Neuronal stem cell (in vitro differentiated cells): Measurements from ENCODE around the gene REV3L.

Experiments
- DNase-seq: peaks from one replicate; pipeline ENCODE4 v3.0.0-alpha.2; 2013; ENCODE audit warnings: low spot score
- H2AFZ ChIP-seq: one replicate; pipeline ENCODE4 v1.6.1; 2013; ENCODE audit warnings: mild to moderate bottlenecking, low read length, inconsistent platforms
- H2AK5ac ChIP-seq: 2 replicates; pipeline ENCODE4 v1.6.1; 2013; ENCODE audit warnings: low read depth, mild to moderate bottlenecking, inconsistent platforms, low read length, moderate library complexity, mixed read lengths
- H2BK120ac ChIP-seq: 2 replicates; pipeline ENCODE4 v1.6.1; 2013; ENCODE audit warnings: low read depth, mild to moderate bottlenecking, inconsistent platforms, low read length, moderate library complexity, mixed read lengths
- H2BK12ac ChIP-seq: one replicate; pipeline ENCODE4 v1.6.1; 2013; ENCODE audit warnings: low read length, inconsistent platforms
- H2BK15ac ChIP-seq: 2 replicates; pipeline ENCODE4 v1.6.1; 2013; ENCODE audit warnings: mild to moderate bottlenecking, low read length, inconsistent platforms, mixed read lengths
- H2BK5ac ChIP-seq: one replicate; pipeline ENCODE4 v1.6.1; 2013; ENCODE audit warnings: inconsistent platforms, mild to moderate bottlenecking, low read length, moderate library complexity
- H3K14ac ChIP-seq: one replicate; pipeline ENCODE4 v1.6.1; 2013; ENCODE audit warnings: low read length, inconsistent platforms
- H3K18ac ChIP-seq: 2 replicates; pipeline ENCODE4 v1.6.1; 2013; ENCODE audit warnings: low read length, inconsistent platforms
- H3K23ac ChIP-seq: 2 replicates; pipeline ENCODE4 v1.6.1; 2013; ENCODE audit warnings: low read depth, mild to moderate bottlenecking, mixed read lengths, low read length, inconsistent platforms; ENCODE audit not compliant: poor library complexity
- H3K27ac ChIP-seq: replicated peaks from 3 replicates; pipeline ENCODE4 v1.5.1; 2013; ENCODE audit warnings: low read length, inconsistent platforms
- H3K27me3 ChIP-seq, 3 experiments: 2 replicates each; pipeline ENCODE4 v1.6.1; 2013; ENCODE audit warnings: low read length in 3 of 3, mild to moderate bottlenecking in 2 of 3, inconsistent platforms in 1 of 3, low read depth in 1 of 3, mixed read lengths in 1 of 3, moderate library complexity in 1 of 3; ENCODE audit not compliant: control insufficient read depth in 3 of 3, insufficient read depth in 3 of 3
- H3K36me3 ChIP-seq, 2 donors: replicated peaks in 1 of 2; 2 replicates each; pipeline ENCODE4 v1.6.1; 2013; ENCODE audit warnings: low read length in 2 of 2; ENCODE audit not compliant: control insufficient read depth in 2 of 2, insufficient read depth in 2 of 2
- H3K4ac ChIP-seq: 2 replicates; pipeline ENCODE4 v1.6.1; 2013; ENCODE audit warnings: inconsistent platforms, mild to moderate bottlenecking, low read length, moderate library complexity
- H3K4me1 ChIP-seq, 2 donors: 1 replicate in 1 of 2; 2 replicates in 1 of 2; pipeline ENCODE4 v1.6.1; 2013; ENCODE audit warnings: low read length in 2 of 2, low read depth in 1 of 2; ENCODE audit not compliant: control insufficient read depth in 2 of 2, insufficient read depth in 1 of 2
- H3K4me2 ChIP-seq: one replicate; pipeline ENCODE4 v1.6.1; 2013; ENCODE audit warnings: mild to moderate bottlenecking, low read length, inconsistent platforms; ENCODE audit not compliant: insufficient read depth, poor library complexity, severe bottlenecking
- H3K4me3 ChIP-seq, 2 donors: 2 replicates each; pipeline ENCODE4 v1.5.1; 2013; ENCODE audit warnings: low read length in 2 of 2, mild to moderate bottlenecking in 2 of 2, inconsistent platforms in 1 of 2, moderate library complexity in 1 of 2
- H3K79me1 ChIP-seq: one replicate; pipeline ENCODE4 v1.6.1; 2013; ENCODE audit warnings: low read depth, mild to moderate bottlenecking, inconsistent platforms, low read length, moderate library complexity
- H3K9ac ChIP-seq: one replicate; pipeline ENCODE4 v1.6.1; 2013; ENCODE audit warnings: mild to moderate bottlenecking, low read depth, low read length, inconsistent platforms; ENCODE audit not compliant: poor library complexity
- H3K9me3 ChIP-seq, 2 donors: replicated peaks in 1 of 2; 2 replicates each; pipeline versions ENCODE3 to v1.6.1; 2013; ENCODE audit warnings: low read length in 2 of 2, mild to moderate bottlenecking in 2 of 2, inconsistent platforms in 1 of 2, low read depth in 1 of 2, mixed read lengths in 1 of 2, moderate library complexity in 1 of 2; ENCODE audit not compliant: control insufficient read depth in 2 of 2, insufficient read depth in 1 of 2
- H4K8ac ChIP-seq: one replicate; pipeline ENCODE4 v1.6.1; 2013; ENCODE audit warnings: low read depth, mild to moderate bottlenecking, inconsistent platforms, low read length, moderate library complexity
- H4K91ac ChIP-seq: one replicate; pipeline ENCODE4 v1.6.1; 2013; ENCODE audit warnings: low read length, low read depth, mild to moderate bottlenecking, inconsistent platforms; ENCODE audit not compliant: poor library complexity
- WGBS, 2 donors: extraction: QIAGEN DNeasy Blood & Tissue Kit; methylation state at CpG; one replicate each; pipeline ENCODE4 v1.1.7; 2013; ENCODE audit warnings: missing lambda C conversion rate in 2 of 2, mixed read lengths in 1 of 2; ENCODE audit not compliant: insufficient read length in 2 of 2, insufficient replicate concordance in 1 of 2; ENCODE audit errors: extremely low coverage in 2 of 2; 5-methylcytosine and 5-hydroxymethylcytosine counted together

Gene REV3L

GRCh38 chr6:111282515-111282914 is 200.5 kb downstream of the REV3L start:
- Histone ChIP-seq H3K4me2 (no peak overlapping the region), H3K14ac (no peak overlapping the region), H3K4me1 (no peaks in the 10 kb centered on the region), H2BK5ac (no peak overlapping the region), H2BK15ac (no peak overlapping the region), H3K79me1 (peaks cover 1% of the 10 kb centered on the region), H4K8ac (no peak overlapping the region), H4K91ac (no peak overlapping the region), H2BK120ac (no peak overlapping the region), H2AFZ (no peak overlapping the region), H2AK5ac (no peak overlapping the region), H2BK12ac (no peak overlapping the region), H3K36me3 (peaks cover 5 to 49% of the 10 kb centered on the region in 2 donors), H3K4me3 (no peak overlapping the region), H3K23ac (no peak overlapping the region), H3K4ac (no peak overlapping the region), H3K9me3 (peaks cover 0 to 28% of the 10 kb centered on the region in 2 donors), H3K18ac (no peak overlapping the region), H3K9ac (no peak overlapping the region), H3K27me3 (no peaks in the 10 kb centered on the region), H3K27ac (no peak overlapping the region)
- WGBS, 2 donors: no CpG with 5 or more reads among the region's 1 CpG
- DNase-seq: no peak

- Histone ChIP-seq H3K4me2 (no peak overlapping the region), H2AFZ (no peak overlapping the region), H4K8ac (no peak overlapping the region), H3K4me1 (no peaks in the 10 kb centered on the region), H3K23ac (no peak overlapping the region), H3K4me3 (no peak overlapping the region), H3K4ac (no peak overlapping the region), H2BK12ac (no peak overlapping the region), H2BK15ac (no peak overlapping the region), H3K18ac (no peak overlapping the region), H3K79me1 (peaks cover 1% of the 10 kb centered on the region), H3K9me3 (peaks cover 0 to 44% of the 10 kb centered on the region in 2 donors), H2BK120ac (no peak overlapping the region), H3K14ac (no peak overlapping the region), H2BK5ac (no peak overlapping the region), H3K36me3 (peaks cover 10 to 69% of the 10 kb centered on the region in 2 donors), H4K91ac (no peak overlapping the region), H2AK5ac (no peak overlapping the region), H3K9ac (no peak overlapping the region), H3K27me3 (no peaks in the 10 kb centered on the region), H3K27ac (no peak overlapping the region)
- no peak for DNase-seq
- WGBS, 2 donors: no CpG with 5 or more reads among the region's 4 CpGs
Measured at GRCh38 chr6:111280445-111280955, 202.5 kb downstream of the REV3L start.

- H3K4me2 ChIP-seq: no peak overlapping the region
- H3K36me3 ChIP-seq: peaks cover 12 to 85% of the 10 kb centered on the region in 2 donors
- H3K9ac ChIP-seq: no peak overlapping the region
- H2BK12ac ChIP-seq: no peak overlapping the region
- no peak overlapping the region for H4K8ac ChIP-seq
- H3K79me1 ChIP-seq: peaks cover 1% of the 10 kb centered on the region
- no peaks in the 10 kb centered on the region for H3K4me1 ChIP-seq
- no peak overlapping the region for H3K14ac ChIP-seq
- H3K4me3 ChIP-seq: no peak overlapping the region
- no peak overlapping the region for H3K27ac ChIP-seq
- no peak for DNase-seq
- no peak overlapping the region for H3K18ac ChIP-seq
- H3K4ac ChIP-seq: no peak overlapping the region
- no peak overlapping the region for H2AK5ac ChIP-seq
- H3K23ac ChIP-seq: no peak overlapping the region
- WGBS, 2 donors: no CpG with 5 or more reads among the region's 2 CpGs
- no peak overlapping the region for H4K91ac ChIP-seq
- peaks cover 3 to 56% of the 10 kb centered on the region in 2 donors for H3K9me3 ChIP-seq
- no peak overlapping the region for H2BK5ac ChIP-seq
- H2AFZ ChIP-seq: no peak overlapping the region
- no peak overlapping the region for H2BK15ac ChIP-seq
- H3K27me3 ChIP-seq: no peaks in the 10 kb centered on the region
- H2BK120ac ChIP-seq: no peak overlapping the region
Measured at GRCh38 chr6:111278731-111279130, 204.3 kb downstream of the REV3L start.

GRCh38 chr6:111277819-111278218 is 205.2 kb downstream of the REV3L start:
- Histone ChIP-seq H2AK5ac (no peak overlapping the region), H2BK120ac (no peak overlapping the region), H3K14ac (no peak overlapping the region), H3K79me1 (peaks cover 1% of the 10 kb centered on the region), H3K4ac (no peak overlapping the region), H3K4me2 (no peak overlapping the region), H2BK15ac (no peak overlapping the region), H3K9ac (no peak overlapping the region), H3K27ac (no peak overlapping the region), H3K4me1 (no peaks in the 10 kb centered on the region), H3K4me3 (no peak overlapping the region), H2BK12ac (no peak overlapping the region), H3K18ac (no peak overlapping the region), H3K27me3 (no peaks in the 10 kb centered on the region), H2AFZ (no peak overlapping the region), H4K91ac (no peak overlapping the region), H3K9me3 (peaks cover 3 to 55% of the 10 kb centered on the region in 2 donors), H2BK5ac (no peak overlapping the region), H3K36me3 (peaks cover 14 to 86% of the 10 kb centered on the region in 2 donors), H4K8ac (no peak overlapping the region), H3K23ac (no peak overlapping the region)
- no peak for DNase-seq
- WGBS, 2 donors: no CpG with 5 or more reads among the region's 1 CpG
